ENCODE measurements around the gene CDX1.

CDX1 gene

DNA sequence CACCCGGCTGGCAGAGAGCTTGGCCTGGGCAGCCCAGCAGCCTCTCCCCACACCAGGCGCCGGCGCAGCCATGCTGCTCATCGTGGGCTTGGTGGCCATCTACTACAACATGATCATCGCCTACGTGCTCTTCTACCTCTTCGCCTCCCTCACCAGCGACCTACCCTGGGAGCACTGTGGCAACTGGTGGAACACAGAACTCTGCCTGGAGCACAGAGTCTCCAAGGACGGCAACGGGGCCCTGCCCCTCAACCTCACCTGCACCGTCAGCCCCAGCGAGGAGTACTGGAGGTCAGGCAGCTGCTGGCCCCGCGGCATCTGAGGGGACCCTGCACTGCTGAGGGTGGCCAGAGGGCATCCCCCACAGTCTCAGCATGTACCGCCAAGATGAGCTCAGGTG lies 30.4 kb downstream of the CDX1 start:
- Histone ChIP-seq H3K4me3 (replicated peaks; ENCODE audit: insufficient read depth, low read length) (no peak overlapping the region), H3K27me3 (ENCODE audit: insufficient read depth, poor library complexity, severe bottlenecking) (peaks cover 4% of the 10 kb centered on the region), H3K27ac (replicated peaks) (no peak overlapping the region)
- TF ChIP-seq SPI1 (IDR thresholded peaks at IDR 0.05; ENCODE audit: borderline replicate concordance, low read depth) (no peak), POLR2AphosphoS5 (IDR thresholded peaks at IDR 0.05; ENCODE audit: low read depth) (no peak), GABPA (IDR thresholded peaks at IDR 0.05; ENCODE audit: low read depth) (no peak)
- TF ChIP-seq, protein P1, sequence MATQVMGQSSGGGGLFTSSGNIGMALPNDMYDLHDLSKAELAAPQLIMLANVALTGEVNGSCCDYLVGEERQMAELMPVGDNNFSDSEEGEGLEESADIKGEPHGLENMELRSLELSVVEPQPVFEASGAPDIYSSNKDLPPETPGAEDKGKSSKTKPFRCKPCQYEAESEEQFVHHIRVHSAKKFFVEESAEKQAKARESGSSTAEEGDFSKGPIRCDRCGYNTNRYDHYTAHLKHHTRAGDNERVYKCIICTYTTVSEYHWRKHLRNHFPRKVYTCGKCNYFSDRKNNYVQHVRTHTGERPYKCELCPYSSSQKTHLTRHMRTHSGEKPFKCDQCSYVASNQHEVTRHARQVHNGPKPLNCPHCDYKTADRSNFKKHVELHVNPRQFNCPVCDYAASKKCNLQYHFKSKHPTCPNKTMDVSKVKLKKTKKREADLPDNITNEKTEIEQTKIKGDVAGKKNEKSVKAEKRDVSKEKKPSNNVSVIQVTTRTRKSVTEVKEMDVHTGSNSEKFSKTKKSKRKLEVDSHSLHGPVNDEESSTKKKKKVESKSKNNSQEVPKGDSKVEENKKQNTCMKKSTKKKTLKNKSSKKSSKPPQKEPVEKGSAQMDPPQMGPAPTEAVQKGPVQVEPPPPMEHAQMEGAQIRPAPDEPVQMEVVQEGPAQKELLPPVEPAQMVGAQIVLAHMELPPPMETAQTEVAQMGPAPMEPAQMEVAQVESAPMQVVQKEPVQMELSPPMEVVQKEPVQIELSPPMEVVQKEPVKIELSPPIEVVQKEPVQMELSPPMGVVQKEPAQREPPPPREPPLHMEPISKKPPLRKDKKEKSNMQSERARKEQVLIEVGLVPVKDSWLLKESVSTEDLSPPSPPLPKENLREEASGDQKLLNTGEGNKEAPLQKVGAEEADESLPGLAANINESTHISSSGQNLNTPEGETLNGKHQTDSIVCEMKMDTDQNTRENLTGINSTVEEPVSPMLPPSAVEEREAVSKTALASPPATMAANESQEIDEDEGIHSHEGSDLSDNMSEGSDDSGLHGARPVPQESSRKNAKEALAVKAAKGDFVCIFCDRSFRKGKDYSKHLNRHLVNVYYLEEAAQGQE (IDR thresholded peaks at IDR 0.05; ENCODE audit: insufficient replicate concordance, low read depth): no peak
- TF ChIP-seq, protein P2, sequence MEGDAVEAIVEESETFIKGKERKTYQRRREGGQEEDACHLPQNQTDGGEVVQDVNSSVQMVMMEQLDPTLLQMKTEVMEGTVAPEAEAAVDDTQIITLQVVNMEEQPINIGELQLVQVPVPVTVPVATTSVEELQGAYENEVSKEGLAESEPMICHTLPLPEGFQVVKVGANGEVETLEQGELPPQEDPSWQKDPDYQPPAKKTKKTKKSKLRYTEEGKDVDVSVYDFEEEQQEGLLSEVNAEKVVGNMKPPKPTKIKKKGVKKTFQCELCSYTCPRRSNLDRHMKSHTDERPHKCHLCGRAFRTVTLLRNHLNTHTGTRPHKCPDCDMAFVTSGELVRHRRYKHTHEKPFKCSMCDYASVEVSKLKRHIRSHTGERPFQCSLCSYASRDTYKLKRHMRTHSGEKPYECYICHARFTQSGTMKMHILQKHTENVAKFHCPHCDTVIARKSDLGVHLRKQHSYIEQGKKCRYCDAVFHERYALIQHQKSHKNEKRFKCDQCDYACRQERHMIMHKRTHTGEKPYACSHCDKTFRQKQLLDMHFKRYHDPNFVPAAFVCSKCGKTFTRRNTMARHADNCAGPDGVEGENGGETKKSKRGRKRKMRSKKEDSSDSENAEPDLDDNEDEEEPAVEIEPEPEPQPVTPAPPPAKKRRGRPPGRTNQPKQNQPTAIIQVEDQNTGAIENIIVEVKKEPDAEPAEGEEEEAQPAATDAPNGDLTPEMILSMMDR (IDR thresholded peaks at IDR 0.05; ENCODE audit: insufficient read depth, low read length): no peak
- no peak for DNase-seq (ENCODE audit: low read depth in 1 of 2, low spot score in 1 of 2)

DNA sequence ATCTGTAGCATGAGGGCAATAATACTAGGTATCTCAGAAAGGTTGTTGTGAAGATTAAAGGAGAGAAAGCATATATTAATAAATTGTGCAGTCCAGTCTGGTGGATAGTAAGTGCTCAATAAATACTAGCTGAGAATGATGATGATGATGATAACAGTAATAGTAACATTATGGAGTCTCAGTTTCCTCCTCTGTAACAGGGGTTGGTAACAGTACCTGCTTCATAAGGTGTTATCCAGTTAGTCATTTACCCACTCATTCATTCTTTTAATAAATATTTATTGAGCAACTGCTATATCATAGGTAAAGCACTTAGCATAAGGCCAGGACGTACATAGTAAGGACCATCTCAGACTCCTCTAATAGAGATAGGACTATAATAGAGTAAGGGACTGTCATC lies 30.9 kb downstream of the CDX1 start:
- Histone ChIP-seq H3K4me3 (replicated peaks; ENCODE audit: insufficient read depth, low read length) (no peak overlapping the region), H3K27me3 (ENCODE audit: insufficient read depth, poor library complexity, severe bottlenecking) (peaks cover 2% of the 10 kb centered on the region), H3K27ac (replicated peaks) (no peak overlapping the region)
- TF ChIP-seq, protein P1 (IDR thresholded peaks at IDR 0.05; ENCODE audit: insufficient replicate concordance, low read depth): no peak
- no peak for TF ChIP-seq SPI1 (IDR thresholded peaks at IDR 0.05; ENCODE audit: borderline replicate concordance, low read depth)
- TF ChIP-seq GABPA (IDR thresholded peaks at IDR 0.05; ENCODE audit: low read depth): no peak
- TF ChIP-seq, protein P2 (IDR thresholded peaks at IDR 0.05; ENCODE audit: insufficient read depth, low read length): no peak
- no peak for TF ChIP-seq POLR2AphosphoS5 (IDR thresholded peaks at IDR 0.05; ENCODE audit: low read depth)
- no peak for DNase-seq (ENCODE audit: low read depth in 1 of 2, low spot score in 1 of 2)

DNA sequence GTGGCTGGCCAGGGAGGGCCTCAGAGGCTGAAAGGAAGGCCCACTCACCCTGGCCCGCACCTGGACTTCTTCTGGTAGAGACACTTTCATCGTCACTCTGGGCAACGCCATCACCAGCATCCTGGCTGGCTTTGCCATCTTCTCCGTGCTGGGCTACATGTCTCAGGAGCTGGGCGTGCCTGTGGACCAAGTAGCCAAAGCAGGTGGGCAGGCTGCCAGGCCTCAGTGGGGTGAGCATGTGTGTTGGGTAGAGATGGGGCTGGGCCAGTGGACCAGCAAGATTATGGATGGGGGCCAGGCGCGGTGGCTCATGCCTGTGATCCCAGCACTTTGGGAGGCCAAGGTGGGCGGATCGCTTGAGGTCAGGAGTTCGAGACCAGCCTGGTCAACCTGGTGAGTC lies 35.9 kb downstream of the CDX1 start:
- H3K4me3 ChIP-seq (replicated peaks; ENCODE audit: insufficient read depth, low read length): no peak overlapping the region
- TF ChIP-seq, protein P1 (IDR thresholded peaks at IDR 0.05; ENCODE audit: insufficient replicate concordance, low read depth): no peak
- TF ChIP-seq POLR2AphosphoS5 (IDR thresholded peaks at IDR 0.05; ENCODE audit: low read depth) (no peak), GABPA (IDR thresholded peaks at IDR 0.05; ENCODE audit: low read depth) (no peak), SPI1 (IDR thresholded peaks at IDR 0.05; ENCODE audit: borderline replicate concordance, low read depth) (no peak)
- TF ChIP-seq, protein P2 (IDR thresholded peaks at IDR 0.05; ENCODE audit: insufficient read depth, low read length): no peak
- no peak for DNase-seq (ENCODE audit: low read depth in 1 of 2, low spot score in 1 of 2)
- H3K27me3 ChIP-seq (ENCODE audit: insufficient read depth, poor library complexity, severe bottlenecking): no peaks in the 10 kb centered on the region
- no peak overlapping the region for H3K27ac ChIP-seq (replicated peaks)

Measured in HL-60 (cell line).